ENCODE measurements around the gene RAD51B.

- TF ChIP-seq EP300 (IDR thresholded peaks at IDR 0.05) (no peak), CTCF (IDR thresholded peaks at IDR 0.05) (no peak), POLR2A (IDR thresholded peaks at IDR 0.05) (no peak), POLR2AphosphoS5 (IDR thresholded peaks at IDR 0.05) (no peak)
Observed at GRCh38 chr14:68014771-68015170, 195.2 kb downstream of the RAD51B start.
